ENCODE measurements around the gene ANO2.

ANO2 gene

GRCh38 chr12:5621329-5621728 lies 323.7 kb downstream of the ANO2 start:
- no peak for DNase-seq (ENCODE audit: low spot score)

- DNase-seq (ENCODE audit: low spot score): no peak
Observed at GRCh38 chr12:5620896-5621295, 324.2 kb downstream of the ANO2 start.

GRCh38 chr12:5619628-5620027 lies 325.4 kb downstream of the ANO2 start:
- no peak for DNase-seq (ENCODE audit: low spot score)

GRCh38 chr12:5616854-5617253 lies 328.2 kb downstream of the ANO2 start:
- DNase-seq (ENCODE audit: low spot score): no peak

- no peak for DNase-seq (ENCODE audit: low spot score)
Observed at GRCh38 chr12:5615760-5616159, 329.3 kb downstream of the ANO2 start.

GRCh38 chr12:5614256-5614655 lies 330.8 kb downstream of the ANO2 start:
- DNase-seq (ENCODE audit: low spot score): no peak

GRCh38 chr12:5612556-5613410 lies 332.3 kb downstream of the ANO2 start:
- DNase-seq (ENCODE audit: low spot score): no peak

GRCh38 chr12:5611162-5611561 lies 333.9 kb downstream of the ANO2 start:
- no peak for DNase-seq (ENCODE audit: low spot score)

- DNase-seq (ENCODE audit: low spot score): no peak
Observed at GRCh38 chr12:5599378-5599777, 345.7 kb downstream of the ANO2 start.

- DNase-seq (ENCODE audit: low spot score): no peak
Observed at GRCh38 chr12:5593998-5594397, 351.1 kb downstream of the ANO2 start.

GRCh38 chr12:5593086-5593485 lies 352.0 kb downstream of the ANO2 start:
- no peak for DNase-seq (ENCODE audit: low spot score)

GRCh38 chr12:5592310-5592709 lies 352.7 kb downstream of the ANO2 start:
- no peak for DNase-seq (ENCODE audit: low spot score)

- DNase-seq (ENCODE audit: low spot score): no peak
Observed at GRCh38 chr12:5590316-5590715, 354.7 kb downstream of the ANO2 start.

- DNase-seq (ENCODE audit: low spot score): no peak
Observed at GRCh38 chr12:5589054-5589453, 356.0 kb downstream of the ANO2 start.

- DNase-seq (ENCODE audit: low spot score): no peak
Observed at GRCh38 chr12:5588591-5588990, 356.5 kb downstream of the ANO2 start.

- DNase-seq (ENCODE audit: low spot score): no peak
Observed at GRCh38 chr12:5588176-5588575, 356.9 kb downstream of the ANO2 start.

GRCh38 chr12:5587711-5588121 lies 357.3 kb downstream of the ANO2 start:
- DNase-seq (ENCODE audit: low spot score): no peak

GRCh38 chr12:5586201-5586600 lies 358.9 kb downstream of the ANO2 start:
- DNase-seq (ENCODE audit: low spot score): no peak

- no peak for DNase-seq (ENCODE audit: low spot score)
Observed at GRCh38 chr12:5585178-5585577, 359.9 kb downstream of the ANO2 start.

GRCh38 chr12:5584412-5585175 lies 360.5 kb downstream of the ANO2 start:
- DNase-seq (ENCODE audit: low spot score): no peak

GRCh38 chr12:5582541-5582940 lies 362.5 kb downstream of the ANO2 start:
- no peak for DNase-seq (ENCODE audit: low spot score)

GRCh38 chr12:5582018-5582417 lies 363.0 kb downstream of the ANO2 start:
- DNase-seq (ENCODE audit: low spot score): no peak

GRCh38 chr12:5581616-5582015 lies 363.4 kb downstream of the ANO2 start:
- no peak for DNase-seq (ENCODE audit: low spot score)
